NCI-H526 (cell line): ENCODE results near the gene RTN4RL2.
"Not testable (repeated sequence)": the region's sequence is repeated elsewhere in the genome, so short reads cannot be mapped to it uniquely, and the experiment has no call there.

Experiments used
- DNase-seq, 2 experiments: peaks; one replicate each; lab custom pipeline; 2025; lab: John Stamatoyannopoulos, UW

Gene RTN4RL2

GRCh38 chr11:57432714-57433163 lies 27.6 kb upstream of the RTN4RL2 start:
- DNase-seq = no peak

GRCh38 chr11:57434640-57435546 lies 25.4 kb upstream of the RTN4RL2 start:
- DNase-seq = peak; percentile 42 to 50

GRCh38 chr11:57436031-57436430 lies 24.3 kb upstream of the RTN4RL2 start:
- no peak for DNase-seq

DNA sequence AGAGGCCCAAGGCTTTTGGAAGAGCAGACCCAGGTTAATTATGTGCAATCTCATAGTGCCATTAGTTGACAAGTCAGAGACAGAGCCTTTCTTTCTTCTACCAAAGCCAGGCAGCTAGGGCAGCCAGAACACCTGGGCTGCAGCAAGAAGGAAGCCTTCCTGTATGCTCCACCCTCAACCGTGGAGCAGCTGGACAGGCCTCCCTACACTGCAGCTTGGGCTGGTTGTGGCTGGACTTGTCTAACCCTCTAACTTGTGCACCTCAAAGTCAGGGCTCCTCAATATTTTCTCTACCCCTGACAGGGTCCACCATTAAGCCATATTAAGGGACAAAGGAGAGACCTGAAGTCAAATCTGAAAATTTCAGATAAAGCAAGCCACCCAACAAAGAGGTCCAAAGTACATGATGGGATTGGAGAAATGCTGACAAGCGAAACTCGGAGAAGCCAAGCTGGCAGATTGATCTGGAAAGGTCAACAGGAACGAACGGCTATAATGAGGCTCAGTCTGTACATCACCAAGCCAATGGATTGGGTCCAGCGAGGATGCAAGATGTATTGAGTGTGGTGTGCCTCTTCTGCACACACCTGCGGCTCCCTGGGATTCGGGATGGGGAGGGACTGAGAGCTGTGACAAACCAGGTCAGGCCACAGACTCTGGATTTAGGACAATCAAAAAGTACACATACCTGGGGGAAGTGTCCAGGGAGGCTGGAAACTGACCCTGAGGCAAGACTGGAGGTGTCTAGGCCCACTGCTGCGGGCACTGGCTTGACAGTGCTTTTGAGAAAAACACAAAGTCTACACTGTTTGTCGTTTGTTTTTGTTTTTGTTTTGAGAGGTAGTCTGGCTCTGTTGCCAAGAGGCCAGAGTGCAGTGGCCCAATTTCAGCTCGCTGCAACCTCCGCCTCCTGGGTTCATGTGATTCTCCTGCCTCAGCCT lies 21.7 kb upstream of the RTN4RL2 start:
- DNase-seq = no peak

GRCh38 chr11:57439786-57440185 lies 20.5 kb upstream of the RTN4RL2 start:
- DNase-seq = no peak

- DNase-seq = no peak
Observed at GRCh38 chr11:57440744-57441414, 19.4 kb upstream of the RTN4RL2 start.

DNA sequence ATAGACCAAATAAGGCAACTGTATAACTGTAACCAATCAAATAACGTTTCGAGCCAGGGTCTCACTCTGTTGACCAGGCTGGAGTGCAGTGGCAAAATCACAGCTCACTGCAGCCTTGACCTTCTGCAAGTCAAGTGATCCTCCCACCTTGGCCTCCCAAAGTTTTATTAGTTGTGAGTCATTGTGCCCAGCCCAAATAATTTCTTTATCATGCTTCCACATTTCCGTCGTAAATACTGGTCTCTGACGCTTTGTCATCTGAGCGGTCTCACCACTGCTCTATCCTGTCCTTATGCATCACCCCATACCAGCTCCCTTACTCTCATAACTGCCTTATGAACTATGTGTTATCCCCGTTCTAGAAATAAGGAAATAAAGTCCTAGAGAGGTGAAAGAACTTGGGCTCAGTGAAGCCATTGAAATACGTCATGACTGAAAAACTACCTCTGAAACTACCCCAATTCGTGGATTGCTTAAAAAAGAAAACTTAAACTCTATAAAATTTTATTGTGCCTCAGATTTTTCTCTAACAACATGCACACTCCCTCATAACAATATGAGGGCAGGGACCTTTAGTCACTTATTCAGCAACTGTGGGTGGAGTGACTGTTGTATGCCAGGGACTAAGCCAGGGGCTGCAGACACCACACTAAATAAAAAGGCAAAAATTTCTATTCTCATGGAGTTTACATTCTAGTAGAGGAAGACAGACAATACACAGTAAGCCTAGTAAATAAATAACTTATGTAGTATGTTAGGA lies 15.8 kb upstream of the RTN4RL2 start:
- no peak for DNase-seq

- DNase-seq = not testable (repeated sequence)
Observed at GRCh38 chr11:57445122-57445394, 15.3 kb upstream of the RTN4RL2 start.

DNA sequence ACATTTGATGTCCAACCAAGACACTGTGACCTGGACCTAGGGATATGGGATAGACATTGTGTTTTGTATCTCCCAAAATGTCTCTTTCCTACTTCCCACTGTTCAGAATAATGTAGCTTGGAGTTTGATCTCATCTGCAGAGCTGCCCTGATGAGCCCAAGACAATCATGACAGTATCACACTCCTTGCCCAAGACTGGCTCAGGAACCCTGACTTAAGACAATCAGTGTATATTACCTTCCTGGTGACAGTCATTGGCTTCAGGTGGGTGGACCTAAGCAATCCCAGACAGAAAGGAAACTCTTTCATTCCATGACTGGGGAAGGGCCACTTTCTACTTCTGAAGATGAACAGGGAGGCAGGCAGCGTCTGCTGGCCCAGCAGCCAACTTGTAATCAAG lies 14.3 kb upstream of the RTN4RL2 start:
- DNase-seq = no peak

GRCh38 chr11:57453543-57454177 lies 6.7 kb upstream of the RTN4RL2 start:
- peak in 1 of 2 experiments; percentile 29 for DNase-seq

DNA sequence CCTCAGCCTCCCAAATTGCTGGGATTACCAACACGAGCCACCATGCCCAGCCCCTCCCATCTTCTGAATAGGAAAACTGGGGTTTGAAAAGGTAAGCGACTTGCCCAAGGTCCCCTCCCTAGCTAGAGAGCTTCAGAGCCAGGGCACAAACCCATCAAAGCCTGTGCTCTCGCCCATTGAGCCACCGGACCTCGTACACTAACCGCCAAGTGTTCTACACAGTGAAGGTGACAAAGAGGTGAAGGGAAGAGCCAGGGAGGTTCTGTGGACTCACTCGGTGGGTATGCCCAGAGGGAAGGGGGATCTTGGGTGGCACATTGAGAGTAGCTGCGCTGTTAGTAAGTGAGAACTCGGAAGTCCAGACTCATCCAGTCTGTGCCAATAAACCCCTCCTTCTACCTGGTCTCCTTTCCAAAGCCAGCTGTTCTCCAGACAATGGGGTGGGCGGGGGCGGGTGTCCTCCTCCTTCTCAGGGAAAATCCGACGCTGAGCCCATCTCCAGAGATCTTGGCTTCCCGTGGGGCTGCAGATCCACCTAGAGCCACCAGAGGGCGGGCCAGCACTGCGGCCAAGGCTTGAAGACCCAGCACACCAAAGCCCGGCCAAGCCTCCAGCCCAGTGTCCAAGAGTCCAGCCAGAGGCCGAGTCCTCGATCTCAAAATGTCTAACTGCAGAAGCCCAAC lies 3.2 kb upstream of the RTN4RL2 start:
- peak; percentile 59 to 85 for DNase-seq

GRCh38 chr11:57457643-57458023 lies 2.7 kb upstream of the RTN4RL2 start:
- no peak for DNase-seq

GRCh38 chr11:57458060-57458409 lies 2.3 kb upstream of the RTN4RL2 start:
- no peak for DNase-seq

DNA sequence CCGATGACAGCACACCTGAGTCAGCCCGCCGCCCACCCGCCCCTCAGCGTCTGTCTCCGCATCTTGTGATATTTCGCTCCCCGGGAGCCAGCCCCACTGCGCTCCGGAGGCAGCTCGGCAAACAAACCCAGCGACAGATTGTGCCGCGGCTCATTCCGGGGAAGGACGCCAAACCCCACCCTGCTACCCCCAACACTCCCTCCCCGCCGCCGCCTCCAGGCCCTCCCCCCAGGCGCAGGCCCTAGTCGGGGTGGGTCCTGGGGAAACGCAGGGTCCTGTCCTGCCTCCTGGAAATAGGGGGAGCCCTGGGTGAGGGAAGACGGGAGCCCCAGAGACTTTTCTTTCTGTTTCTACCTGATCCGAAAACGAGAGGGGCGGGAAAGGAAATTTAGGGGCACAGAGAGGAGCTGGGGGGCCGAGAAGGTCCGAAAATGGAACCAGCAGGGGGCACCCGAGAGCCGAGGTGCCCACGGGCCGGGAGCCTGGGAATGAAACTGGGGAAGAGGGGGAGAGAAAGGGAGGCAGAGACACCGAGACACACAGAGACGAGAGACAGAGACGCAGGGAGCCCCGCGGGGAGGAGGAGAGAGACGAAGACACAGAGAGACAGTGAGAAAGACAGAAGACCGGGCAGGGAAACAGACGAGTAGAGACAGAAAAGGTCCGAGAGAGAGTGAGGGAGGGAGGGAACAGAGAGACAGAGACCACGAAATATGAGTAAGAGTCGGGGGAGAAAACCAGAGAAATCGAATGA lies 1.7 kb upstream of the RTN4RL2 start:
- DNase-seq = peak in 1 of 2 experiments; percentile 55

DNA sequence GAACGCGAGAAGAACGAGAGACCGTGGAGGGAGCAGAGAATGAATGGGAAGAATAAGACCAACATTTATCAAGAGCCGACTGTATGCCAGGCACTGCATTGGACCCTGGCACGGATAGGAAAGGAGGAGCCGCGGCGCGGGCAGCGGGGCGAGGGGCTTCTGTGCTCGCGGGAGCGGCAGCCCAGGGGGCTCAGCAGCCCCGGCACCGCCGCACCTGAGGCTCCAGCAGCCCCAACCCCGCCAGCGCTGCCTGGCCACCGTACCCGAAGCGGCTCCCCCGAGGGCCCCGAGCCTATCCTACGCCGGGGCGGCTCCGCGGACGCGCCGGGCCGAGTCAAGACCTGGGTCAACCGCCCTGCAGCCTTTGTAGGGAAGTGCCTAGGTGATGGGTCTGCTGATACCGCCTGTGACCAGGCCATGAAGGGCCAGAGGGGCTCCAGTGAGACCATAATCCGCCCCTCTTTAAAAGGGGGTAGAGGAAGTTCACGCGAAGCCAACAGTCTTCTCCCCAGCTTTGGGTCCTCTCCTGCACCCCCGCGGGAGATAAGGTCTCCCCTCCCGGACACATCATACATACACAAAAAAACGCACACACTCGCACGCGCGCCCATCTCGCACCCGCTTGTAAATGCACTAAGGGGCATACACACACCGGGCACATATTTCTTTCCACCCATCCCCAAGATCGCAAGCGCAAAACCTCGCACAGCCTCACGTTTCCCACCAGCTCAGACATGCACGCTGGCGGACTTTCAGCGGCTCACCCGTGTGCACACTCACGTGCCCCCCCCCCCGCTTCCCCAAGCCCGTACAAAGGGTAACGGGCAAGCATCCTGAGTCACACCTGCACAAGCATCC lies 935 bp upstream of the RTN4RL2 start:
- DNase-seq = no peak

DNA sequence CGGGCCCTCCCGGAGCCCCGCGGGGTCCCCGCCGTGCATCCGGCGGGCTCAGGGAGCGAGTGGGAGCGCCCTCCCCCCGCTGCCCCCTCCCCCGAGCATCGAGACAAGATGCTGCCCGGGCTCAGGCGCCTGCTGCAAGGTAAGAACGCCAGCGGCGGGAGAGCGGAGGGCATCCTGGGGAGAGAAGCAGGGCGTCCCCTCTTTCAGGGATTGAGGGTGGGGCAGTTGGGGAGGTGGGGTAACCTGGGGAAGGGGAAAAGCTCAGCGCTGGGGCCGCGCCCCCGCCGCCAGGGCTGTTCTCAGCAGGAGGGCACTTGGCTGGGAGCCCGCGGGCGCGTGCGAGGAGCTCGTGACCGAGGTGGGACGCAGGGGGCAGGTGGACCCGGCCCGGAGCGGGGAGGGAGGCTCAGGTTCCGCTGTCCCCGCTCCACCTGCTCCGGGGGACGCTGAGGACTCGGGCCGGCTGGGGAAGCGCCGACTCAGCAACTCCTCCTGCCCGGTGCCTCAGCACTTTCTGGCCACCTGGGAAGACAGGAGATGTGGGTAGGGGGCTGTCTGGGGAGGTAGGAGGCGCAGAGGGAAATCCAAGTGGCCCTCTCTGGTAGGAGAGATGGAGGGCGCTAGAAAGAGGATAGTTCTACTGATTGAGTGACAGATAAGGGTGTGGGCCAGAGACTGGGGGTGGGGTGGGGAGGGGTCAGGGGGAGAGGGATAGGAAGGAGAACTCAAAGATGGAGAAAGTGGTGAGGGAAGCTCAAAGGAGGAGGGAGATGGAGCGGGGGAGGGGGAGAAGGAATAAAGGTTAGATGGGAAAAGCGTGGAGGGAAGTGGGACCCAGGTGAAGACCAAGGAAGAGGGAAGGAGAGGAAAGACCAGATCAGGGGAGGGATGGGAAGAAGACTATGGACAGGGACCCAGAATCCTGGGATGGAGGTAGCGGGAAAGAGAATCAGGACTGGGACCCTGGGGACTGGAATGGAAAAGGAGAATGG lies 726 bp downstream of the RTN4RL2 start:
- DNase-seq = peak in 1 of 2 experiments; percentile 49

DNA sequence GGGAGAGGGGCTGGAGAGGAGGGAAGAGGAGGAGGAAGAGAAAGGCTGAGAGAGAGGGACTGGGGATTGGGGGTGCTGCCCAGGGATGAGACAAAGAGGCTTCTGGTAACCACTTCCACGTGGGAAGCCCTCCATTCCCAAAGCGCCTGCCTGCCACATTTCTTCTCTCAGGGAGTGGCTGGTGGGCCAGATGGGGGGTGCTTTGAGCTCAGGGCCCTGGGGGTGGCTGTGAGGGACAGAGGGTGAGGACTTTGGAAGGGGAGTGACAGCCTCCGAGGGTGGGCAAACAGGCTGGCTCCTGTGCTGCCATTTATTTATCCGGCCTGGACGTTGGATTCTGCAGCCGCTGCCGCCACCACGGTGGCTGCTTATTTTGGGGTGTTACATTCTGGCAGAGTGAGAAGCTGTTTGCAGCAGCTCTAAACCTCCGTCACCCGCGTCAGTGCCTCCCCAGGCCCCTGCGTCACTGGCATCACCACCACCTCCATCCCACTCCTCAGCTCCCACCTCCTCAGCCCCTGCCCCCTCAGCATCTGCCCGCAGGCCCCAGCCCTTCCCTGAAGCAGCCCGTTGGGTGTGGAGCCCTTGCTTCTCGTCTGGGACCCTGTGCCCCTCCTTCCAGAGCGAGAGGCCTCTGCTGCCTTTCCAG lies 1.6 kb downstream of the RTN4RL2 start:
- no peak for DNase-seq
